T-helper 2 cell (primary cell): ENCODE results near the gene NOS1AP.

ENCODE experiments used
- DNase-seq, 5 experiments: peaks; one replicate each; pipeline versions ENCODE4 v3.0.0 to v3.0.0-alpha.2; 2012 to 2022

NOS1AP gene

DNA sequence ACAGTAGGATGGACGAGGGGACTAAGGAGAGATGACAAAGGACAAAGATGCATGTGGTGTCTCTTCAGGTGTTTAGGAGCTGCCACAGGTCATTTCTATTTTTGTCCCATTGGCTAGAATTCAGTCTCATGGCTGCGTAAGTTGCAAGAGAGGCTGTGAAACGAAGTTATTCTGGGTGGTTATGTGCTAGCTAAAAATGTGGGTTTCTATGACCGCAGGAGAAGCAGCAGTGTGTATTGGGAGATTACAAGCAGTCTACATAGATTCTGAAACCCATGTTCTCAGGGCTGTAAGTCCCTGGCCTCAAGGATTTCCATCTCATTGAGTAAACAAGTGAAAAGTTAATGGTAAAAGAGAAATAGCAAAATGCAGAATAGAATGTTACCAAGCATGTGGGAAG is 196.5 kb downstream of the NOS1AP start:
- no peak for DNase-seq

DNA sequence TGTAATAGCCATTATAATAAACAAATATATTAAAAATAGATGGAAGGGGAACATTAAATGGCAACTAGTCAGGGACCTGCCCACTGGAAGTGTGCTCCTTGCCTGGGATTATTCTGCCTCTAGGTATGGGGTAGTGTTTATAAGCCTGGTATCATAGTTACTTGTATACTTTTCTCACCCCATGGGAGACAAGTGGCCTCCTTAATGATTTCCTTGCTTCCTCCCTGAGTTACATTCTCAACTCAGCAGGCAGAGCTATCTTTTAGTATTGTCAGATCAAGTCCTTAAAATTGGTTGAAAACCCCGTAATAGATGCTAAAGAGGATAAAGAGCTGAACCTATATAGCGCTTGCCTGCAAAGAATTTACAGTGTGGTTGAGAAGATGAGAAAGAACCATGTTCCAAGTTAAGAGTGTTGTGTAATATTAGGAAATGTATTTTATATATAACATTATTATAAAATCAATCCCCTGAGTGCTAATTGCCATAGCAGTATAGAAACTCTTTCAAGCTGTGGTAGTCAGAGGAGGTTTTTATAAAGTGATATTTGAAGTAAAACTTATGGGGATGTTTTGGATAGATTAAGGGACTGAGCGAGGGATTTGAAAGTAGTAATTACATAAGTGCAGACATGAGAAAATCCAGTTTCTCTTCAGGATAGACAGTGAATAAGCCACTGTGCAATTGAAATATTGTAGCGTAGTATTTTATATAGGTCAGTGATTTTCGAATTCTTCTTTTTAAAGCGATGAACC is 200.7 kb downstream of the NOS1AP start:
- DNase-seq: no peak

DNA sequence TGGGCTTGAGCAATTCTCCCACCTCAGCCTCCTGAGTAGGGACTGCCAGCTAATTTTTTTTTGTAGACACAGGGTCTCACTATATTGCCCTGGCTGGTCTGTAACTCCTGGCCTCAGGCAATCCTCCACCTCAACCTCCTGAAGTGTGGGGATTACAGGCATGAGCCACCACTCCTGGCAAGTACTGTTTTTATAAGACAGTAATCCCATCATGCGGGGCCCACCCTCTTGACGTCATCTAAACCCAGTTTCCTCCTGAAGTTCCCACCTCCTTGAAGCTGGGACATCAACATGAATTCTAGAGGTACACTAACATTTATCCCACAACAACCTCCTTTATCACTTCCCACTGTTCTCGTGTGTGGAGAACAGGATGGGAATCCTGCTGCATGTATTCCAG is 202.5 kb downstream of the NOS1AP start:
- DNase-seq: no peak

DNA sequence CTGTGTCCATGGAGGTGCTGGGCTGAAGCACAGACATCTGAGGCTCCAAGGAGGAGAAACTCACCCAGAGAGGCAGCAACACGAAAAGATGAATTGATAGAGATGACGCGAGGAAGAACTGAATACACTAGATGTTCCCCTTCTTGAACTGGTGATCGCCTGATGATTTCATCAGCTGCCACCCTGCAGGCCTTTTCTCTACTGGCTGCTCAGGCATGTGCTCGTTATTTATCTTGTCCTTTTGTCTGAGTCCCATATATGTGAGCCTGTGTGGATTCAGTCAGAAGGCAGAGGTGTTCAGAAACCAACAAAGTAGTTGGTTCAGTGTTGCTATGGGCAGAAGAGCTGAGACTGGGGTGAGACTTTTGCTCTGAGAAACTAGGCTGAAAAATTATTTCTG is 202.9 kb downstream of the NOS1AP start:
- no peak for DNase-seq

DNA sequence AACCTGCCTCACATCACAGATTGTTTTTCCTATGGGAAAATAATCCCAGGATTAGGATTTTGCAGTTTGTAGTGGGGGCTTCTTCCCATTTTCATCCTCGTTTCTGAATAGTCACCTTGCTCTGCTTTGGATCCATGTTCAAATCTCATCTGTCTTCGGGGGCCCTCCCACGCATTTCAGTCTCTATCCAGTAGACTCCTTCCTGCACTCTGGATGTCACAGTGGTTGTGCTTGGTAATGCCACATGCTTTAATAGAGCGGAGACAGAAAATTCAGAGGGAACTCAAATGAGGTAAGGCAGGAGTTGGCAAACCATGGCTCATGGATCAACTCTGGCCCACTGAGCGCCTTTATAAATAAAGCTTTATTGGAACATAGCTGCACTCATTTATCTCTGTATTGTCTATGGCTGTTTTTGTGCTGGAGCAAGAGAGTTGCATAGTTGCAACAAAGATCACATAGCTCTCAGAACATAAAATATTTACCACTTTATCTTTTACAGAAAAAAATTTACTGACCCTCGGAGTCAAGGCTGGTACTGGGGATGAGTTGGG is 206.2 kb downstream of the NOS1AP start:
- DNase-seq: no peak

DNA sequence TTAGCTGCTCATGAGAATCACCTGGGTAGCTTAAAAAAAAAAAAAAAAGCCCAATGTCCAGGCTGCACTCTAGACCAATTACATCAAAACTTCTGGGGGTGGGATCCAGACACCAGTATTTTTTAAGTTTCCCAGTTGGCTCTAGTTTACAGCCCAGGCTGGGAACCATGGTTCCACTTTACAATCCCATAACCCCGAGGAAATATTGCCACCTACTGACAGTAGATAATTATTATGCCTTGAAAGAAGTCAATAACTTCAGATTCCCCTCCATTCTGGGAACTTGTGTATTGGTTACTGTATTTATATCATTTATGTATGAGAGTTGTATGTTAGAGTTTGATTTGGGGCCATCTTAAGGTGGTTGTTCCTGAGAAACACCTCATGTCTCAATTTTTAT is 207.0 kb downstream of the NOS1AP start:
- peak in 1 of 5 experiments; percentile 6 for DNase-seq

DNA sequence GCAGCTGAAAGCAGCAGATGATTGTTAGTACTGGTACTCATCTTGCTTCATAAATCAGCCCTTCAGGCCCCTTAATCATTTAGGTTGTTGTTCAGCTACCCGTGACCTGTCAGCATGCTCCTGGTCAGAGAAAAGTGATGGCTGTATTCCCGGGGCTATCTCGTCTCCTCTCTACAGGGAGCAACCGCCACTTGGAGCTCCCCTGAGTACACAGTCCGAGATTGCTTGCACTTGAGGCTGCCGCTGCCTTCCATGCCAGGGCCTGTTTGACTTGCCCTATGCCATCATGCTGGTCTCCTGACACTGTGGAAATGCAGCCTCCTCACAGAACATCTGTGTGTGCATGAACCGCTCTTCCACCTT is 209.6 kb downstream of the NOS1AP start:
- no peak for DNase-seq

DNA sequence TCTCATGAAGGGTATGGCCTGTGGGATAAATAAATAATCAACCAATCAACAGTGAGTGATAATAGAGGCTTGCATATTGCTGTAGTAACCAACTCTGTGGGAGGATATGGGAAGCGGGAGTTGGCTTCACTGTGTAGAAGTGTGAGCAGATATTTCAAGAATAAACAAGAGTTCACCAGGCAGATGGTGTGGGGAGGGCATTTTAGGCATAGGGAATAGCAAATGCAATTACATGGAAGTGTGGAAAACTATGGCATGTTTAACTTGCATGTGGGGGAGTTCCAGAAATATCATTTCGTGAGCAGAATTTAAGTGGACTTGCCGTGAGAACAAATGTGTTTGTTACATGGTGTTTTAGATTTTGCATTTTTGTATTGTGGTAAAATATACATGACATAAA is 211.9 kb downstream of the NOS1AP start:
- DNase-seq: no peak

DNA sequence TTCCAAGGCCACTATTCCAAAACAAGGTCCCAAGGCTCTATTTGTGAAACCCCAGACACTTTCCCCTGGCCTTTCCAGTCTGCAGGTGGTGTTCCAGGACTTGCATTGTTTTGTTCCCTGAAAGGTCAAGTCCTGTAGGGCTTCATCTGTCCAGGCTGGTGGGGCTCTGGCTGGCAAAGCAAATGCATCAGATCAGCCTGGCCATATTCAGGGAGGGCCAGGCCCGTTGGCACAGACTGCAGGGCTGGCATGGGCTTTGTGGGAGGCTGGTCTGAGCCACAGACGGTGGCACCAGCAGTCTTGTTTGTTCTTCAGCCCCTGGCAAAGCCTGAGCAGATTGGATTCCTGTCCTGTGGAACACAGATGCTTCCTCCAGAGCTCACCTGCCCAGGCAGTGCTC is 214.2 kb downstream of the NOS1AP start:
- DNase-seq: no peak

DNA sequence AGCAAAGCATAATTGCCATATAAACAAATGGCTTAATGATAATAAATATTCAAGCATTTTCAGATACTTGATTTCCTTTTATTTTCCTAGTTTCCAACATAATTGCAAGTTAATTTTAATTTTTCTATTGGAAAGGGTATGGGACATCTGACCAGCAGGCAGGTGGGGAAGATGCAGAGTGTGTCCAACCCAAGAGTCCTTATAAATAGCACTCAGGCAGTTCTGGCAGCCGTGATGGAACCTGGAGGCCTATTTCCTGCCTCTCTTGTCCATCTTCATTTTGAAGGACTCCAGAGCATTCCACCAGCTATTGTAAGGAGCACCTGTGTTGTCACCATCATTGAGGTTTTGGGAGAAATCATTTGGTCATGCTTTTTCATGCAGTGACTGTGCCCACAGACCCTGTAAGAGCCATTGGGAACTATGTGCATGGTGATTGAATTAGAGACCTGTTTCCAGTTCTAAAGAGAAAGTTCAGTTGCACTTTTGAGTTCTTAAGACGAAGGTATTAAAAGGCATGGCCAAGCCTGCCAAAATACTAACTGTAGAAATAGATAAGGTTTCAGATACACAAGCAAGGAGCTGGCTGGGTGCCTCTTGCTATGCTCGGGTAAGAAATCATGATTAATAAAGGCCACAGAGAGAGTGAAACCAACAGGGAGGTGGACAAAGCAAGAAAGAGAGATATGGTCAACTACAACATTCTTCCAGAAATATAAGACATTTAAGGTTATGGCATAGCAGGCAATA is 214.9 kb downstream of the NOS1AP start:
- DNase-seq: no peak

DNA sequence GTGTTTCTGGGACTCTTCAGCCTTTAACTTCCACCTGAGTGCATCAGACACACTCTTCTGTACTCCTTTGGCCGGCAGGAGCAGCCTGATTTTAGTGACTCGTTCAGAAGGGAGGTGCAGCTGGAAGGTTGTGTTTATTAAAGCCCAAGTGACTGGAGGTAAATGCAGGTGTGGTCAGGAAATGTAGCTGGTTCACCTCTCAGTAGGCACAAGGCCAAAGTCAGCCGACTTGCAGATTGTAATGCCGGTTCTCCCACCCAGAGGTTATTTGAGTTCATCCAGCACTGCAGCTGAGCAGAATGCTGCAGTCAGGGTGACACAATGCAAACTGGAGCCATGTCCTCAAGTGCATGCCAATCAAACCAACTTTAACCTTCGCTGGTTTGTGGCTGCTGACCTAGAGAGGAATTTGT is 215.7 kb downstream of the NOS1AP start:
- no peak for DNase-seq

DNA sequence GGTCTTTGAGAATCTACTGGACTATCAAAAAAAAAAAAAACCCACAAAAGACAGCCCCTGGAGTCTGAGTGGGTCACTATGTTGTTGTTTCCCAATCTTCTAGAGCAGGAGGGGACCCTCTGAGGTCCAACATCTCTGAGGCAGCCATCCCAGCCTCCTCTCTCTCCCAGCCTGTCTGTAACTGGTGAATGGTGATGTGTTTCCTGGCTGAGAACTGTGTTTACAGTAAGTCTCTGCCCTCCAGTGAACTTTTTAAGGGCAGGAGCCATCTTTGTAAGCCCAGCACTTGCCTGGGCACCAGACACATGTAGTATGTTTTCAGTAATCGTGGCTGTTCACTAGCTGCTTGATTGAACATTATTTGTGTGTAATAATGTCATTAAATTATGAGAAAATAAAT is 221.5 kb downstream of the NOS1AP start:
- DNase-seq: no peak

DNA sequence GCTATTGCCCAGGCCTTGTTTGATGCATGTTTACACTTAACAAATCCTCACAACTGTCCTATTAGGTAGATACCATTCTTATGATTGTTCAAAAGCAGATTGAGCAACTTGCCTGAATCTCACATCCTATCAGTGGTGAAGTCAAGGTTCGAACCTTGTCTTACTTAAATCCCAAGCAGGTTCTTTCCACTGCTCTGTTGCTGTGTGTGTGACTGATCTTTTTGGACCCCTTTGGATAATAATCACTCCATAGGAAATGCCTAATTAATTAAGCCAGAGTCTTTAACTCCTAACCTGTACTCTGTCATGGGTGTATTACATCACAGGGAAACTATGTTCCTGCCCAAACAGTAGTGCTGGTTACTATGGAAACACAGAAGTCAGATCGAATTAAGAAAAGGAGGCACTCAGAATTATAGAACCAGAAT is 222.9 kb downstream of the NOS1AP start:
- no peak for DNase-seq

DNA sequence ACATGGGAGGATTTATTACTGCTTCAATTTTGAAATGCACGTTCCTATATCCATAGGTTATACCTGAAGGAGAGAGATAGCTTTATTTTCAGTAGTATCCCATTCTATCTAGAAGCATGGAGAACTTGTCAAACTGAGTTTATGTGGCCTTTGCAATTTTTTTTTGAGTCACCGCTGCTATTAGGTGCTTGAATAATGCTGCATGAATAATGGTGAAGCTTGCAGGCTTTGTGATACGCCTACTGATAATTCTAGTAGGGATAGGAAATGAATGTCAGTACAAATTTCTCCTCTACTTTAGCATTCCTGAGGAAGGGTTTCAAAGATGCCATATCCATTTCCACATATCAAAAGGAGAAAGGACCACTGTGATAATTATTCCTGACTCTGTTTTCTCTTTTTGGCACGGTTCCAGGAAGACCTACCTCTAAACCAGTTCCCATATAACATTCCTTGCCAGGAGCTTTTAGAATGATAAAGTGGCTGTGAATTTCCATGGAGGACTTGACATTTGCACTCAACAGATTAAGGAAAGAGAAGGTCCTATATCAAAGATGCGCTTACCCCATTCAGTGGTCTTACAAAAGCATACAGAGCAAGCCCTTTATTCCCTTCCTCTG is 223.7 kb downstream of the NOS1AP start:
- DNase-seq: no peak

DNA sequence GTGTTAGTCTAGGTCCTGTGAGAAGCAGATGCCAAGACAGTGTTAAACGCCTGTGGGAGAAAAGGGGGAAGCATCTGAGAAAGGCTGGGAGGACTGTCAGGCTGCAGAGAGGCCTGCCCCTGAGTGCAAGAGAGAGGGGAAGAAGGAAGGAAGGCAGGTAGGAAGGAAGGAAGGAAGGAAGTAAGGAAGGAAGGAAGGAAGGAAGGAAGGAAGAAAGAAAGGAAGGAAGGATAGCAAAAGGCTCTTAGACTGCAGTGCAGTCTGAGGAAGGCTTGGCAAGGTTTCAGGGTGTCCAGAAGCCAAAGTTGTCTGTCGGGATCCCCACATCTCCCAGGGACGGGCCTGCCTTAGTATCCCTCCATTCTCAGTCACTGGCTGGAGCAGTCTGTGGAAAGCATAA is 224.5 kb downstream of the NOS1AP start:
- DNase-seq: no peak

DNA sequence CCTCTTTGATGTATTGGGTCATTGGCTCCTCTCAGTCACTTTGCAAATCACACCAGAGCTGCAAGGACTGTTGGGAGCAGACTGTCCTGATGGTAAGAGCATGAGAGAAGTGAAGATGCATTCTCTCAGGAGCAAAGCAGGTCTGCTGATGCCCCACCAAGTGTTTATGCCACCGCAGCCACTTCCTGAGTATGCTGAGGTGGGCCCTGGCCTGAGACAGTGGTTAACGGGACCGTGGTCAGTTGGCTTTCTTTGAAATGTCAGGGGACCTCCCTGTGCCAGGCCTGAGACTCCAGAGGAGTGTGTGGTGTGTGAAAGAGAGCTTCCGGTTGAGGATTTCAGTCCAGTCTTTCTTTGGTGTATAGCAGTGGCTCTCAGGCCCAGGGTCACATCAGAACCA is 227.7 kb downstream of the NOS1AP start:
- no peak for DNase-seq

DNA sequence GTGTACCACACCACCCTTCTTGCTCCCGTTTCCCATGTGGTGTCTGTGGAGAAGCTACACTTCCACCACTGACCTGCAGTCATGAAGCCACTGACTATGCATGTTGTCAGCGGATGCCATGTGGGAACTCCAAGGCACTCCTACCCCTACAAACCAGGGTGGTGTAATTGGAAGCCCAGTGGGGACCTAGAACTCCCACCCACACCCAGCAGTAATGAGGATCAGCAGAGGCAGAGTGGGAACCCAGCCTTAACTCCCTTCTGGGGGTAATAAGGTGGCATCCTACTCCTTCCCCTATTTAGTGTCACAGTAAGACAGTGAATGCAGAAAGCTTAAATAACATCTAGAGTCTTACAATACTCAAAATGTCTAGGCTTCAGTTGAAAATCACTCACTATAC is 228.8 kb downstream of the NOS1AP start:
- no peak for DNase-seq

DNA sequence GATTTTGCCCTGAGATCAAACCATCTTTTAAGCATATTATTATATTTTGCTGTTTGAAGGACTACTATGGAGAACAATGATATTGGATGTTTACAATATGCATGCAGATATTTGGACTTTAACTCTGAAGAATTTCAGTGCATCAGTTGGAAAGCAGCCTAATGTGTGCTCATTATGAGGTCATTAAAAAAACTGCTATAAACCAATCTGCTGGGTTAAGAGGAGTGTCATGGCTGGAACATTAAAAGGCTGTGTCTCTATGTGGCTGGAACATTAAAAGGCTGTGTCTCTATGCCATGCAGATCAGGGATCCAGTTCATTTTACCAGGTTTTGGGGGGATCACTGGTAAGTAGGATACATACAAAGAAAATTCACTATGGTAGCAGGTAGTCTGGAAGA is 229.5 kb downstream of the NOS1AP start:
- DNase-seq: no peak

DNA sequence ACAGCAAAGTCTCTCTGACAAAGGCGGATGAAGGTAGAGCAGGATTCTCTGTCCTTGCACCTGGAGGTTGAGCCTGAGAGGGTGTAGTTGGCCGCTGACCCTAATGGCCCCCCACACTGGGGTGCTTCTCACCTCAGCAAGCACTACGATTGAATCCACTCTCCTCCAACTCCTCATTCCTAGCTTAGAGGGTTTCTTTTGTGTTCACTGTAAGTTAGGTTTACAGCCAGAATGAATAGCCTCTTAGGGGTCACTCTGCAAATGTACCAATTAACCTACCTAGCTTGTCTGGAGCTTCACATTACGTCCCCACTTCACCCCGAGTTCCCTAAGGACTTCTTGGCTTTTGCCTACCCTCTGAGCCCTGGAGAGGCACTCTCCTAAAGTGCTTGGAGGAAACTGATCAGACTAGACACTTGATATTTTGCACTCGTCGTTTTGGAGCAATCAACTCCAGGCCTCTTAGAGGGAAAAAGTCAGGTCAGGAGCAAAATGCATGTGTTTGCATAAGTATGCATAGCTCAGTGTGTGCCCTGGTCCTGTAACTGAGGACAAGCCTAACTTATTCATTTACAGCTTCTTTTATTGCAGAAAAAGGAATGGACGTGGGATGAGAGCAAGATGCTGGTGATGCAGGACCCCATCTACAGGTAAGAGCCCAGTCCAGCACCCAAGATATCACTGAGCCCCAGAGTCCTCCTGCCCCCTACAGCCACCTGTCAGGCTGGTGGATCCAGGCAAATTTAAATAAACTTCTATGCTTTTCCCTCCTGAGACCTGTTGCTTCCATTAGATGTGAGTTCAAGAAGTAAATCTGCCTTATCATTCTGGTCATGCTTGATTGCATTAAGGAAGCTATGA is 230.8 kb downstream of the NOS1AP start:
- DNase-seq: no peak

DNA sequence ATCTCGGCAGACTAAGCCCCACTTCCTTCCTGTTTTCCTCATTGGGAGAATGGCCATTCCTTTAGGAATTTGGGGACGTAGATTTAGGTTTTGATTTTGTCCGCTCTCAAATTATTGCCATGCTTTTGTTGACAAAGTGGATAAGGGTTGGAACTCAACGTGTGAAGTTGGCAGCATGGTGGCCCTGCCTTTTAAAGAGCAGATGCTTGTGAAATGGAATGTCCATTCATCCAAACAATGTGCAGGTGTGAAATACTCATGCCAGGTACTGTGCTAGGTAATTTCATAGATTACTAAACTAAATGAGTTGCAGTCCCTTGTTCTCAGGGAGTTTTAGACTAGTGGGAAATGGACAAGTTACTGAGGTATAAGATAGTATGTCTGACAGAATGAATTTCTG is 232.2 kb downstream of the NOS1AP start:
- no peak for DNase-seq

DNA sequence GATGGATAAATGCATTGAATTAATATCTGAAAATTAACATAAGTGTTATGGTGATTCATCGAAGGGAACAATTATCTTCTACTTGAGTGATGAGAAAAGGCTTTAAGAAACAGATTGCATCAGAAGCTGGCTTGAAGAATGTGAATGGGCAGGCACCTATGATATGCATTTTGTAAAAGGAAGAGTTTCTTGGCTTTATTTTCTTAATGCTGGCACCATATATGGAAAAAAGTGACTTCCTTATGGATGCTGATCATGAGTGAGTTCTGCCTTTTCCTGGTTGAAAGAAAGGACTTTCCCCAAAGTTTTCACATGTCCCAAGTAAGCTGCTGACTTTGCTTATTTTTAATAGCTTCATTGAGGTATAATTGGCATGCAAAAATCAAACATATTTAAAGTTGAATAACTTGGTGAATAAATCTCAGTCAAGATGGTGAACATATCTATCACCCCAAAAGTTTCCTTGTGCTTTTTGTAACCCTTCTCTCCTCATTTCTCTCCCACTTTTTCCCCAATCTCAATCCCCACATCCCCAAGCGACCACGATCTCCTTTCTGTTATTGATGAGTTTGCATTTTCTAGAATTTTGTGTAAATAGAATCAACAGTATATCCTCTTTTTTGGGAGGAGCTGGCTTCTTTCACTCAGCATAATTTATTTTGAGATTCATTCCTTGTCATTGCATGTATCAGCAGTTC is 233.0 kb downstream of the NOS1AP start:
- no peak for DNase-seq

DNA sequence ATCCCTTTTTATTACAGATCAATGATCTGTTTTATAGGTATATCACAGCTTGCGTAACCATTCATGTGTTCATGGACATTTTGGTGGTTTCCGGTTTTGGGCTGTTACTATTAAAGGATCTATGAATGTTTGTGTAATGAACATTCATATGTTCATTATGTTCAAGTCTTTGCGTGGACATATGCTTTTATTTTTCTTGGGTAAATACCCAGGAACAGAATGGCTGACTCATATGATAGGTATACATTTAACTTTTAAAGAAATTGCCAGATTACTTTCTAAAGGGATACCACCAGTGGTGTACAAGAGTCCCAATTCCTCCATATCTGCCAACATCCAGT is 233.5 kb downstream of the NOS1AP start:
- no peak for DNase-seq
